ENCODE data around the gene CD55. TPM values are rescaled to one million over a fixed set of nuclear protein-coding genes. Genes with fewer than 3 reads are reported as not detected.

Gene CD55
- total and polyA plus RNA-seq, 5 donors, result 39.7 to 93.4 (median 63.2) TPM

- no peaks in the 10 kb centered on the region for H3K9me3 ChIP-seq (ENCODE audit: control insufficient read depth, low read length)
- intact Hi-C loops (cut with DNase I), result no loop called here
- ATAC-seq (no peak), DNase-seq (no peak)
- 98% methylated on average over 2 of the region's 2 CpGs for WGBS
- H3K4me1 ChIP-seq (ENCODE audit: control insufficient read depth, insufficient read depth, low read length), result no peaks in the 10 kb centered on the region
- no peak overlapping the region for H3K4me3 ChIP-seq (ENCODE audit: low read length)
- no peak overlapping the region for H3K27ac ChIP-seq (ENCODE audit: low read length)
- H3K27me3 ChIP-seq (ENCODE audit: control insufficient read depth, insufficient read depth), result no peaks in the 10 kb centered on the region
Measured at GRCh38 chr1:207344221-207344620, 22.7 kb downstream of the CD55 start.

DNA sequence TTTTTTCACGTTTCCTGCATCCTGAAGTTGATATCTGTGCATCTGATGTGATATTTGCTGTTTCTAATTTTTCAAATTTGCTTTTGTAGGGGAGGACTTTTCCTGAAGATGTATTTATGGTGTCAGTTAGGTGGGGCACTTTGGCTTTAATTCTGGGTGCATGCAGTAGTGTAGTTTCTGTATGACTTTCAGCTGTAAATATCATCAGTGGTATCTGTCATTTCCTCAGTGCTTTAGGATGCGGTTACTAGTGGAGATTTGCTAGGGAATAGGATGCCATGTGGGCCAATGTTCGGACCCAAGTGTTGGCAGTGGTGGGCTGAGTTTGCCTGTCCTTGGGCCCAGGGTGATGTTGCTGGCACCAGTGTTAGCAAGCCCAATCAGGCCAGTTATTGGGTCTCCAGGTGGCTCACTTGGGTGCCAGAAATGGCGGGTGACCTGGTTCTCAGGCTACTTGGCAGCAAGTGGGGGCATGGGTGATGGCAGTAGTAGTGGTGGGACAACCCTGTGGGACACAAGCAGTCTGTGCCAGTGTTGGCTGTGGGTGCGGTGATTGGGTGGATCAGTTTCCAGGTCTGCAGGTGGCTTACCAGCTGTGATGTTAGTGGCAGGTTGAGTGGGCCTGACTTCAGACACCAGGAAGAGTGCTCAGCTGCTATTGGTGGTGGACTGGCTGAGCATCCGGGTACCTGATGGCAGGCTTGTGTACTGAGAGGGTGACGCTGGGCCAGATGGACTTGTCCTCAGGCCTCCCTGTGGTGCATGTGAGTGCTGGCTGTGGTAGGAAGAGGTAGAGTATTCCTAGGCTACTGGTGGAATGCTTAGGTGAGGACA is 24.4 kb downstream of the CD55 start:
- intact Hi-C loops (cut with DNase I), result no loop called here
- Histone ChIP-seq H3K4me1 (ENCODE audit: control insufficient read depth, insufficient read depth, low read length) (no peaks in the 10 kb centered on the region), H3K4me3 (ENCODE audit: low read length) (no peak overlapping the region), H3K27ac (ENCODE audit: low read length) (peak overlapping the region; percentile 1), H3K9me3 (ENCODE audit: control insufficient read depth, low read length) (no peaks in the 10 kb centered on the region), H3K27me3 (ENCODE audit: control insufficient read depth, insufficient read depth) (no peaks in the 10 kb centered on the region)
- WGBS, result 82% methylated on average over 7 of the region's 7 CpGs
- DNase-seq, result peak in 2 of 3 donors; percentile 24 to 32
- peak; percentile 32 to 33 for ATAC-seq

DNA sequence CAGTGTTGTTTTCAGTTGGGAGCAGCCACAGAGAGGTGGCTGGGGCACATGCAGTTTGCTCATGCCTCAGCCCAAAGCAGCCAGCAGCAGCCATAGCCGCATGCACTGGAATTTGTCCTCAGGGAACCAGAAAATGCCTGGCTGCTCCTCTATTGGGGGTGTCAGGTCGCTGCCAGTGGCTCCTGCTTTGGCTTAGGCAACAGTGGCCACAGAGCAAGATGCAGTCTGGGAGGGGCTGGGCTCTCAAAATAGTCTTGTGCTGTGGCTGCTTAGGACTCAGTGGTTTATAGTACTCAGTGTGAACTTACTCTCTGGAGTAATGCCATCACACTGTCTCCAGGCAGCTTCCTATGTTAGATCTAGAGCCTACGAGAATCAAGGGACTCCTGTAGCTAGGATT is 25.0 kb downstream of the CD55 start:
- Histone ChIP-seq H3K27me3 (ENCODE audit: control insufficient read depth, insufficient read depth) (no peaks in the 10 kb centered on the region), H3K27ac (ENCODE audit: low read length) (peak overlapping the region; percentile 1), H3K4me3 (ENCODE audit: low read length) (no peak overlapping the region), H3K9me3 (ENCODE audit: control insufficient read depth, low read length) (no peaks in the 10 kb centered on the region), H3K4me1 (ENCODE audit: control insufficient read depth, insufficient read depth, low read length) (no peaks in the 10 kb centered on the region)
- ATAC-seq, result peak; percentile 69 to 73
- DNase-seq, result peak in 2 of 3 donors; percentile 32 to 44
- WGBS, result 50% methylated on average over 3 of the region's 3 CpGs
- intact Hi-C loops (cut with DNase I), result no loop called here

DNA sequence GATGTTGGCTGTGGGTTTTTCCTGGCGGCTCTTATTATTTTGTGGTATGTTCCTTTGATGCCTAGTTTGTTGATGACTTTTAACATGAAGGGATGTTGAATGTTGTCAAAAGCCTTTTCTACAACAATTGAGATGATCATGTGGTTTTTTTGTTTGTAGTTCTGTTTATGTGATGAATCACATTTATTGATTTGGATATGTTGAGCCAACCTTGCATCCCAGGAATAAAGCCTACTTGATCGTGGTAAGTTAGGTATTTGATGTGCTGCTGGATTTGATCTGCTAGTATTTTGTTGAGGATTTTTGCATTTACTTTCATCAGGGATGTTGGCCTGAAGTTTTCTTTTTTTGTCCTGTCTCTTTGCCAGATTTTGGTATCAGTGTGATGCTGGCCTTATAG is 28.5 kb downstream of the CD55 start:
- Histone ChIP-seq H3K4me3 (ENCODE audit: low read length) (no peak overlapping the region), H3K27me3 (ENCODE audit: control insufficient read depth, insufficient read depth) (no peaks in the 10 kb centered on the region), H3K9me3 (ENCODE audit: control insufficient read depth, low read length) (no peaks in the 10 kb centered on the region), H3K4me1 (ENCODE audit: control insufficient read depth, insufficient read depth, low read length) (no peaks in the 10 kb centered on the region), H3K27ac (ENCODE audit: low read length) (no peak overlapping the region)
- WGBS, result 100% methylated on average over 2 of the region's 2 CpGs
- intact Hi-C loops (cut with DNase I), result no loop called here
- ATAC-seq (no peak), DNase-seq (no peak)

DNA sequence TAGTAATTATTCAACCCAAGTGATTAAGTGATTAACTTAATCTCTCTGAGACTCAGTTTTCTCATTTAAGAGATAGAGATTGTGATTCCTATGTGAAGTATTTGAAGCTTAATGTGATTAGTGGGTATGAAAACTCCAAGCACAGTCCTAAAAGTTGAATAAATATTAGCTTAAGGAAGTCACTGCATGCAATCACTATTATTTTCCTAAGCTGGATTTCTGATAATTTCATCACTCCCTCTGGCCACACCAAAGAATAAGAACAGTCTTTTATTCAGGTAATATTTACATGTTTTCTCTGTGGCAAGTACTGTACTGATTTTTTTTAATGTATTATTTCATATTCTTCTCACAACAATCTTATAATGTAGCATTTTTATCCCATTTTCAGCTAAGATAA is 31.1 kb downstream of the CD55 start:
- intact Hi-C loops (cut with DNase I), result no loop called here
- Histone ChIP-seq H3K4me1 (ENCODE audit: control insufficient read depth, insufficient read depth, low read length) (no peaks in the 10 kb centered on the region), H3K27ac (ENCODE audit: low read length) (no peak overlapping the region), H3K4me3 (ENCODE audit: low read length) (no peak overlapping the region), H3K27me3 (ENCODE audit: control insufficient read depth, insufficient read depth) (no peaks in the 10 kb centered on the region), H3K9me3 (ENCODE audit: control insufficient read depth, low read length) (no peaks in the 10 kb centered on the region)
- no peak for ATAC-seq
- DNase-seq, result no peak

- Histone ChIP-seq H3K9me3 (ENCODE audit: control insufficient read depth, low read length) (no peaks in the 10 kb centered on the region), H3K4me1 (ENCODE audit: control insufficient read depth, insufficient read depth, low read length) (no peaks in the 10 kb centered on the region), H3K27ac (ENCODE audit: low read length) (no peak overlapping the region), H3K27me3 (ENCODE audit: control insufficient read depth, insufficient read depth) (no peaks in the 10 kb centered on the region), H3K4me3 (ENCODE audit: low read length) (no peak overlapping the region)
- WGBS, result 14% methylated on average over 1 of the region's 1 CpG
- DNase-seq (no peak), ATAC-seq (peak in 1 of 2 donors; percentile 58)
- intact Hi-C loops (cut with DNase I), result no loop called here
Measured at GRCh38 chr1:207355060-207355459, 33.6 kb downstream of the CD55 start.

GRCh38 chr1:207355513-207356295 is 34.2 kb downstream of the CD55 start:
- Histone ChIP-seq H3K27ac (ENCODE audit: low read length) (no peak overlapping the region), H3K27me3 (ENCODE audit: control insufficient read depth, insufficient read depth) (no peaks in the 10 kb centered on the region), H3K4me1 (ENCODE audit: control insufficient read depth, insufficient read depth, low read length) (no peaks in the 10 kb centered on the region), H3K9me3 (ENCODE audit: control insufficient read depth, low read length) (no peaks in the 10 kb centered on the region), H3K4me3 (ENCODE audit: low read length) (no peak overlapping the region)
- no peak for ATAC-seq
- intact Hi-C loops (cut with DNase I), result no loop called here
- 96% methylated on average over 3 of the region's 3 CpGs for WGBS
- no peak for DNase-seq

DNA sequence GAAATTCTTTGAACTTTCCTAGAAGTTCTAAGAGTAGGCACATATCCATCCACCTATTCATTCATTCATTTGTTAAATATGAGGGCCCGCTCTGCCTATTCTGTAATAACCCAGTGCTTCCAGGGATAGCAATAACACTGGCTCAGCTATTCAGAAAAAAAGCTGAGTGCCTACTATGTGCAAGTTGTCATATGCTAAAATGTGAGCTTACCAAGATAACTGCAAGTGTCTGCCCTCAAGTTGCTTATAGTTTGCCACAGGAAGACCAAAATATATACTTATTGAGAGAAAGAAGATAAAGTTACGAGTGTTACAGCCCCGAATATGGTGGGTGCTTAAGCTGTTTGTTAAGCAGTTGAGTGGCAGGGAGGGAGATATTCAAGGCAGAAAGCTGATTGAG is 39.6 kb downstream of the CD55 start:
- Histone ChIP-seq H3K9me3 (ENCODE audit: control insufficient read depth, low read length) (no peaks in the 10 kb centered on the region), H3K4me1 (ENCODE audit: control insufficient read depth, insufficient read depth, low read length) (no peaks in the 10 kb centered on the region), H3K4me3 (ENCODE audit: low read length) (no peak overlapping the region), H3K27ac (ENCODE audit: low read length) (no peak overlapping the region), H3K27me3 (ENCODE audit: control insufficient read depth, insufficient read depth) (no peaks in the 10 kb centered on the region)
- 95% methylated on average over 3 of the region's 3 CpGs for WGBS
- DNase-seq (no peak), ATAC-seq (no peak)
- intact Hi-C loops (cut with DNase I), result no loop called here

- intact Hi-C loops (cut with DNase I), result no loop called here
- Histone ChIP-seq H3K27me3 (ENCODE audit: control insufficient read depth, insufficient read depth) (no peaks in the 10 kb centered on the region), H3K4me1 (ENCODE audit: control insufficient read depth, insufficient read depth, low read length) (no peaks in the 10 kb centered on the region), H3K9me3 (ENCODE audit: control insufficient read depth, low read length) (no peaks in the 10 kb centered on the region), H3K27ac (ENCODE audit: low read length) (no peak overlapping the region), H3K4me3 (ENCODE audit: low read length) (no peak overlapping the region)
- WGBS, result 68% methylated on average over 2 of the region's 2 CpGs
- ATAC-seq (peak in 1 of 2 donors; percentile 78), DNase-seq (no peak)
Measured at GRCh38 chr1:207361889-207362288, 40.4 kb downstream of the CD55 start.

GRCh38 chr1:207362962-207363860 is 41.7 kb downstream of the CD55 start:
- 94% methylated on average over 6 of the region's 6 CpGs for WGBS
- no peak for DNase-seq
- Histone ChIP-seq H3K4me1 (ENCODE audit: control insufficient read depth, insufficient read depth, low read length) (no peaks in the 10 kb centered on the region), H3K27me3 (ENCODE audit: control insufficient read depth, insufficient read depth) (no peaks in the 10 kb centered on the region), H3K4me3 (ENCODE audit: low read length) (no peak overlapping the region), H3K9me3 (ENCODE audit: control insufficient read depth, low read length) (no peaks in the 10 kb centered on the region), H3K27ac (ENCODE audit: low read length) (no peak overlapping the region)
- intact Hi-C loops (cut with DNase I), result no loop called here
- ATAC-seq, result peak in 1 of 2 donors; percentile 39

- ATAC-seq (no peak), DNase-seq (no peak)
- Histone ChIP-seq H3K27me3 (ENCODE audit: control insufficient read depth, insufficient read depth) (no peaks in the 10 kb centered on the region), H3K4me1 (ENCODE audit: control insufficient read depth, insufficient read depth, low read length) (no peaks in the 10 kb centered on the region), H3K27ac (ENCODE audit: low read length) (no peak overlapping the region), H3K4me3 (ENCODE audit: low read length) (no peak overlapping the region), H3K9me3 (ENCODE audit: control insufficient read depth, low read length) (no peaks in the 10 kb centered on the region)
- intact Hi-C loops (cut with DNase I), result no loop called here
Measured at GRCh38 chr1:207363871-207364270, 42.4 kb downstream of the CD55 start.
